MM.1S (cell line): ENCODE results near the gene ERBIN.

Experiments used
- DNase-seq: peaks from one replicate; pipeline ENCODE4 v3.0.0-alpha.2; 2015
- H2AFZ ChIP-seq: fragments of 300-600 bp; sonication (generic); 2 replicates; pipeline ENCODE4 v1.6.0; 2016; ENCODE audit warnings: antibody characterized with exemption, low read length
- H3F3A ChIP-seq: fragments of 300-600 bp; sonication (generic); 2 replicates; pipeline ENCODE4 v1.6.1; 2016; ENCODE audit warnings: mild to moderate bottlenecking, antibody characterized with exemption, low read length, moderate library complexity, mixed read lengths; ENCODE audit not compliant: insufficient read depth
- H3K27ac ChIP-seq: fragments of 300-600 bp; sonication (generic); 2 replicates; pipeline ENCODE4 v1.5.1; 2016; ENCODE audit warnings: mild to moderate bottlenecking, low read length
- H3K27me3 ChIP-seq: fragments of 300-600 bp; sonication (generic); replicated peaks from 2 replicates; pipeline ENCODE4 v1.6.0; 2016; ENCODE audit warnings: low read length; ENCODE audit not compliant: insufficient read depth
- H3K36me3 ChIP-seq: fragments of 300-600 bp; sonication (generic); replicated peaks from 2 replicates; pipeline ENCODE4 v1.6.1; 2016; ENCODE audit warnings: mild to moderate bottlenecking, low read length, mixed read lengths; ENCODE audit not compliant: insufficient read depth
- H3K4me1 ChIP-seq: fragments of 300-600 bp; sonication (generic); 2 replicates; pipeline ENCODE4 v1.6.1; 2016; ENCODE audit warnings: low read length, mixed read lengths
- H3K4me2 ChIP-seq: fragments of 300-600 bp; sonication (generic); 2 replicates; pipeline ENCODE4 v1.6.0; 2016; ENCODE audit warnings: low read depth, low read length
- H3K4me3 ChIP-seq: fragments of 300-600 bp; sonication (generic); 2 replicates; pipeline ENCODE4 v1.5.1; 2016; ENCODE audit warnings: low read length, mixed read lengths
- H3K79me2 ChIP-seq: fragments of 300-600 bp; sonication (generic); 2 replicates; pipeline ENCODE4 v1.6.1; 2016; ENCODE audit warnings: mixed run types, low read length, mixed read lengths
- H3K9ac ChIP-seq: fragments of 300-600 bp; sonication (generic); 2 replicates; pipeline ENCODE4 v1.6.1; 2016; ENCODE audit warnings: low read length, mixed read lengths
- H3K9me2 ChIP-seq: fragments of 300-600 bp; sonication (generic); replicated peaks from 2 replicates; pipeline ENCODE4 v1.6.1; 2016; ENCODE audit warnings: mild to moderate bottlenecking, low read length, mixed read lengths; ENCODE audit not compliant: insufficient read depth
- H3K9me3 ChIP-seq: fragments of 300-600 bp; sonication (generic); replicated peaks from 2 replicates; pipeline ENCODE4 v1.6.1; 2016; ENCODE audit warnings: mild to moderate bottlenecking, low read length, mixed read lengths; ENCODE audit not compliant: insufficient read depth
- H4K20me1 ChIP-seq: fragments of 300-600 bp; sonication (generic); 2 replicates; pipeline ENCODE4 v1.6.1; 2016; ENCODE audit warnings: mild to moderate bottlenecking, low read length, moderate library complexity, mixed read lengths; ENCODE audit not compliant: insufficient read depth
- EZH2 ChIP-seq: fragments of 300-600 bp; sonication (generic); optimal IDR thresholded peaks from 2 replicates; pipeline ENCODE3; 2017; ENCODE audit warnings: low read depth, mild to moderate bottlenecking, antibody characterized with exemption, low read length, mixed read lengths
- EZH2phosphoT487 ChIP-seq: fragments of 300-600 bp; sonication (generic); IDR thresholded peaks from 2 replicates; pipeline ENCODE4 v1.6.1; 2018; ENCODE audit warnings: antibody characterized with exemption, low read length
- TF ChIP-seq, protein P1 (sequence below): fragments of 300-600 bp; sonication (generic); IDR thresholded peaks from 2 replicates; pipeline ENCODE4 v1.5.1; 2016; ENCODE audit warnings: antibody characterized with exemption, low read length, mixed read lengths

ERBIN gene

GRCh38 chr5:65981548-65981947 is 55.2 kb downstream of the ERBIN start:
- no peaks in the 10 kb centered on the region for H3K36me3 ChIP-seq
- H3K79me2 ChIP-seq: peaks cover 85% of the 10 kb centered on the region
- DNase-seq: no peak
- no peaks in the 10 kb centered on the region for H3K9me2 ChIP-seq
- no peak overlapping the region for H3K27ac ChIP-seq
- H3K4me3 ChIP-seq: no peak overlapping the region
- no peaks in the 10 kb centered on the region for H3K4me1 ChIP-seq
- H3K4me2 ChIP-seq: no peak overlapping the region
- no peaks in the 10 kb centered on the region; the same call in 1 of the 2 replicates for H4K20me1 ChIP-seq
- H3K27me3 ChIP-seq: no peaks in the 10 kb centered on the region
- H3K9ac ChIP-seq: no peak overlapping the region
- TF ChIP-seq EZH2: no peak
- no peaks in the 10 kb centered on the region for H3K9me3 ChIP-seq
- H3F3A ChIP-seq: no peaks in the 10 kb centered on the region; the same call in 1 of the 2 replicates
- H2AFZ ChIP-seq: no peak overlapping the region

DNA sequence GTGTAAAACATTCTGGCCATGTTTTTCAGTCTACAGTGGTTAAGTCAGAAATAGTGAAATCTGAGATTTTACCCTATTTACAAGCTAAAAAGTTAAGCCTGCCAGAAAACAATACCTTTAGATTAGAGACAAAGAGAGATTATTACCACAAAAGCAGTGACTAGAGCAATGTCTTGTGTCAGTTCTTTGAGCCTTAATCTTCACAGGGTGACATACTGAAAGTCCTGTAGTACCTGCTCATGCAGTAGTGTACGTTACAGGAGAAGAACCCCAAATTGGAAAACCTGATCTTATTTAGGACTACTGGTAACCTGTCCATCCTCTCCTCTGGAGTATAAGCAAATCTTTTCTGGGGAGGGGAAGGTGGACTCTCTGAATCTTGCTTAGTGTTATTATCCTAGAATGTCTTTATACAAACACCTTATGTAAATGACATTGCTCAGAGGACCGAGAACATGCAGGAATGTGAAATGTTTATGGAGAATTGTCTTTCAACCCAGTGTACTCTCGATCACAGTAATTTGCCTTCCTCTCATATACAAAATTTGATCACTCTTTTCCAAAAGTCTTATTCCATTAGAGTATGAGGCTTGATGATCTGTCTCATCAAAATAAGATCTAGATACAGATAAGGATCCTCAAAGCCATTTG is 55.7 kb downstream of the ERBIN start:
- Histone ChIP-seq H3K9ac (no peak overlapping the region), H3K36me3 (no peaks in the 10 kb centered on the region), H3K4me1 (no peaks in the 10 kb centered on the region), H3F3A (no peaks in the 10 kb centered on the region; the same call in 1 of the 2 replicates), H4K20me1 (no peaks in the 10 kb centered on the region; the same call in 1 of the 2 replicates), H3K27me3 (no peaks in the 10 kb centered on the region), H3K9me2 (no peaks in the 10 kb centered on the region), H3K27ac (no peak overlapping the region), H2AFZ (no peak overlapping the region), H3K79me2 (peaks cover 90% of the 10 kb centered on the region), H3K4me2 (no peak overlapping the region), H3K4me3 (no peak overlapping the region), H3K9me3 (no peaks in the 10 kb centered on the region)
- no peak for TF ChIP-seq EZH2
- TF ChIP-seq, protein P1, sequence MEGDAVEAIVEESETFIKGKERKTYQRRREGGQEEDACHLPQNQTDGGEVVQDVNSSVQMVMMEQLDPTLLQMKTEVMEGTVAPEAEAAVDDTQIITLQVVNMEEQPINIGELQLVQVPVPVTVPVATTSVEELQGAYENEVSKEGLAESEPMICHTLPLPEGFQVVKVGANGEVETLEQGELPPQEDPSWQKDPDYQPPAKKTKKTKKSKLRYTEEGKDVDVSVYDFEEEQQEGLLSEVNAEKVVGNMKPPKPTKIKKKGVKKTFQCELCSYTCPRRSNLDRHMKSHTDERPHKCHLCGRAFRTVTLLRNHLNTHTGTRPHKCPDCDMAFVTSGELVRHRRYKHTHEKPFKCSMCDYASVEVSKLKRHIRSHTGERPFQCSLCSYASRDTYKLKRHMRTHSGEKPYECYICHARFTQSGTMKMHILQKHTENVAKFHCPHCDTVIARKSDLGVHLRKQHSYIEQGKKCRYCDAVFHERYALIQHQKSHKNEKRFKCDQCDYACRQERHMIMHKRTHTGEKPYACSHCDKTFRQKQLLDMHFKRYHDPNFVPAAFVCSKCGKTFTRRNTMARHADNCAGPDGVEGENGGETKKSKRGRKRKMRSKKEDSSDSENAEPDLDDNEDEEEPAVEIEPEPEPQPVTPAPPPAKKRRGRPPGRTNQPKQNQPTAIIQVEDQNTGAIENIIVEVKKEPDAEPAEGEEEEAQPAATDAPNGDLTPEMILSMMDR: no peak
- TF ChIP-seq EZH2phosphoT487: no peak
- no peak for DNase-seq

DNA sequence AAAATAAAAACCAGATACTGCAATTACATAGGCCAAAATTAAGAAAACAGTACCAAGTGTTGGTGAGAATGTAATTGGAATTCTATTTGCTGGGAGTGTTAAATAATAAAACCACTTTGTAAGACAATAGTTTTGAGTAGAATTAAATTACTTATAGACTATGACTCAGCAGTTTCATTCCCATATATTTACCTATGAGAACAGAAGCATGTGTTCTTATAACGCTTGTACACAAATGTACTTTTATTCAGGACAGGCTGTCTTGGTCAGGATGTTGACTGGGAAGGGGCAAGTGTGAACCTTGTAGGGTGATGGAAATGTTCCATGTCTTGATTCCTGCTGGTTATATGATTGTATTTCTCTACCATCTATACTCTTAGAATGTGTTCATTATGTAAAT is 56.3 kb downstream of the ERBIN start:
- DNase-seq: no peak
- Histone ChIP-seq H3K79me2 (peaks cover 96% of the 10 kb centered on the region), H3K4me2 (no peak overlapping the region), H3F3A (no peaks in the 10 kb centered on the region; the same call in 1 of the 2 replicates), H3K27ac (no peak overlapping the region), H3K9me2 (no peaks in the 10 kb centered on the region), H3K4me3 (no peak overlapping the region), H3K4me1 (no peaks in the 10 kb centered on the region), H4K20me1 (no peaks in the 10 kb centered on the region; the same call in 1 of the 2 replicates), H3K36me3 (no peaks in the 10 kb centered on the region), H2AFZ (no peak overlapping the region), H3K27me3 (no peaks in the 10 kb centered on the region), H3K9me3 (no peaks in the 10 kb centered on the region), H3K9ac (no peak overlapping the region)
- TF ChIP-seq, protein P1: no peak
- no peak for TF ChIP-seq EZH2
- no peak for TF ChIP-seq EZH2phosphoT487
